ENCODE measurements around the gene TEX13C. TPM values are rescaled to one million over a fixed set of nuclear protein-coding genes. Genes with fewer than 3 reads are reported as not detected.
"Not testable (repeated sequence)": the region's sequence is repeated elsewhere in the genome, so short reads cannot be mapped to it uniquely, and the experiment has no call there.

Gene TEX13C
- not detected in 2 replicates for total RNA-seq

DNA sequence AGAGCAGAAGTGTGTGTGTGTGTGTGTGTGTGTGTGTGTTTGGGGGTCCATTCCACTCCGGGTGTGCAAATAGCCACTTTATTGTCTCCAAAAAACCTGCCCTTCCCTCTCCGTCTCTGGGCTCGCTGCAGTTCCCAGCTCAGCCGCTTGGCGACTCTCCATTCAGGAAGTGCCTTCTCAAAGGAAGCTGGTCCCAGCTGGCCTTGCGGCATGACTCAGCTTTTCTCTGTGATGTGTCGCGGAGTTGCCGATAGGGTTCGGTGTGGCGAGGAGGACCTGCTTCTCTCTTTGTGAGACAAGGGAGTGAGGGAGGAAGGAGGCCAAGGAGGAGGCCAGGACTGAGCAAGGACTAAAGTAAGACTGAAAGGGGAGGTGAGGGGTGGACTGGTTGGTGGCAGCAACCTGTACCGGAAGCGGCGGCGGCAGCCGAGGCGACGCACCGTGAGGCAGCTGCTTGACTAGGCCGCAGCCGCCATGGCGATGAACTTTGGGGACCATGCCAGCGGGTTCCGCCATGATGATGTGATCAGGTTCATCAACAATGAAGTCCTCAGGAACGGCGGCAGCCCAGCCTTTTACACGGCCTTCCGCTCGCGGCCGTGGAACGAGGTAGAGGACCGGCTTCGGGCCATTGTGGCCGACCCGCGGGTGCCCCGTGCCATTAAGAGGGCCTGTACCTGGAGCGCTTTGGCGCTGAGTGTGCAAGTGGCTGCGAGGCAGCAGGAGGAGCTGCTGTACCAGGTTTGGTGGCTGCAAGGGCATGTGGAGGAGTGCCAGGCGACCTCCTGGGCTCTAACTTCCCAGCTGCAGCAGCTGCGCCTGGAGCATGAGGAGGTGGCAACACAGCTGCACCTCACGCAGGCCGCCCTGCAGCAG, at the start of gene TEX13C:
TSS of gene TEX13C (plus strand) at position 226 of the 876 bp plus-strand sequence. CDS start at position 475, 249 bp downstream.
- no peak for DNase-seq

DNA sequence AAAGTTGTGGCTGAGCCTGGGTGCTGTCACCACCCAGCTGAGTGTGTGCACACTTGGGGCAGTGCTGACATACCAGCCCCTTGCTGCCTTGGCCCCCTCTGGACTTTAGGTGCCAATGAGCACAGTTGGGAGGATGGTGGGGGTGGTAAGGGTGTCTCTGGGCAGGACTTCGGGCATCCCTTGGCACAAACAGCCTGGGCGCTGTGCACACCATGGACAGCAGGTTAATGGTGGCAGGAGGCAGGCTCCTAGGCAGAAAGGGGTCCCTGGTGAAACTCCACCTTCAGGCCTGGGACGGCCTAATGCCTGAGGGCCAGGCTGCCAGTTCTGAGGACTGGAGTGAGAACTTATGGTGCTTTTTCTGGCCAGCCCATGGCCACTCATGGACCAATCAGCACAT, 32.4 kb upstream of the TEX13C start:
- no peak for DNase-seq

DNA sequence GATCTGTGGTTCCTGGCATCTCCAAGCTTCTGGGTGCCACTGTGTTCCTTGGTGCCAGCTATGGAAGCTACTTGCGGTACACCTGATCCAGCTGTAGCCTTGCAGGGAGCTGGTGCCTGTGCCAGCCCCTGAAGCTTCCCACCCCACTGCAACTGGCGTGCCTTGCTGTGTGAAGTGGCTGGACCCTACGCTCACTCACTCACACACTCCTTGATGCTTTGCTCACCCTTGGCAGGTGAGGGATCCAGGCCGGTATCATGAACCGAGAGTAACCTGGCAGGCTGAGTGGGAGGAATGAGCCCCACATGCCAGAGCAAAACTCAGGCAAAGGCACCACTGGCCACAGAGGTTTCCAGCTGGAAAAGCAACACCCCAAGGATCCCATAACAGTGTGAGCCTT, 31.3 kb upstream of the TEX13C start:
- DNase-seq: no peak

DNA sequence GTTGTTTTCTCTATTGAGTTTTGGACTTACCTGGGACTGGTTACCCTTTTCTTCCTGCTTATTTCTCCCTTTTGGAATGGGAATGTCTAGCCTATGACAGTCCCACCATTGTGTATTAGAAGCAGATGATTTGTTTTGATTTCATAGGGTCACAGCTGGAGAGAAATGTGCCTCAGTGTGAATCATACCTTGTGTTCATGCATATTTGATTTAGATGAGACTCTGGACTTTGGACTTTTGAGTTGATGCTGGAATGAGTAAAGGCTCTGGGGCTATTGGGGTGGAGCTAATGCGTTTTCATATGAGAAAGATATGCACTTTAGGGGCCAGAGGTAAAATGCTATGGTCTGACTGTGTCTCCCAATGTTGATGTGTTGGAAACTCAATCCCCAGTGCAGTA, 30.5 kb upstream of the TEX13C start:
- DNase-seq: no peak

DNA sequence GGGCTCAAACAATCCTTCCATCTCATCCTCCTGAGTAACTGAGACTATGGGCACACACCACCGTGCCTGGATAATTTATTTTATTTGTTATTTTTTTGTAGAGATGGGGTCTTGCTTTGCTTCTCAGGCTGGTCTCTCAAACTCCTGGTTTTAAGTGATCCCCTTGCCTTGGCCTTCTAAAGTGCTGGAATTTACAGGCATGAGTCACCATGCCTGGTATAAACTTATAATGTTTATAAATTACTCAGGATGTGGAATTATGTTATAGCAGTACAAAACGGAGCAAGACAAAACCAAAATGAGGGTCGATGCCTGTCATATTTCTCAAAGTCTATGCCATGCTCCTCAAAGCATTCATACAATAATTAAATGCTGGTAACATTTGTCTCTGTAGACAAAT, 29.8 kb upstream of the TEX13C start:
- DNase-seq: no peak

DNA sequence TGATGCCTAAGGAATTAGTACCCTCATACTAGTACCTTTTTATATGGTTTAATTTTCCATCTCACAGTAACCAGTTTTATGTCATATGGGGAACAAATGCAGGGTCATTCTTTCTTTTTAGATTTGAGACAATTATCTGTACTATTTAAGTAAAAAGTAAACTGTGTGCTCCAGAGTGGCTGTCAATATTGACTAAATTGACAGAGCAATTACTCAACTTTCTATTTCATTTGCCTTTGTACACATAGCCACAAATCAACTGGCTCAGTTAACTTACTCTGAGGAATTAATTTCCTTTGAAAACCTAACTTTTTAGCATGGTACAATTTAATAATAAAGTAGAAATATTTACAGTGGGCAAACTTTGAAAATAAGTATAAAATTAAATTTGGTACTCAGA, 28.5 kb upstream of the TEX13C start:
- no peak for DNase-seq

DNA sequence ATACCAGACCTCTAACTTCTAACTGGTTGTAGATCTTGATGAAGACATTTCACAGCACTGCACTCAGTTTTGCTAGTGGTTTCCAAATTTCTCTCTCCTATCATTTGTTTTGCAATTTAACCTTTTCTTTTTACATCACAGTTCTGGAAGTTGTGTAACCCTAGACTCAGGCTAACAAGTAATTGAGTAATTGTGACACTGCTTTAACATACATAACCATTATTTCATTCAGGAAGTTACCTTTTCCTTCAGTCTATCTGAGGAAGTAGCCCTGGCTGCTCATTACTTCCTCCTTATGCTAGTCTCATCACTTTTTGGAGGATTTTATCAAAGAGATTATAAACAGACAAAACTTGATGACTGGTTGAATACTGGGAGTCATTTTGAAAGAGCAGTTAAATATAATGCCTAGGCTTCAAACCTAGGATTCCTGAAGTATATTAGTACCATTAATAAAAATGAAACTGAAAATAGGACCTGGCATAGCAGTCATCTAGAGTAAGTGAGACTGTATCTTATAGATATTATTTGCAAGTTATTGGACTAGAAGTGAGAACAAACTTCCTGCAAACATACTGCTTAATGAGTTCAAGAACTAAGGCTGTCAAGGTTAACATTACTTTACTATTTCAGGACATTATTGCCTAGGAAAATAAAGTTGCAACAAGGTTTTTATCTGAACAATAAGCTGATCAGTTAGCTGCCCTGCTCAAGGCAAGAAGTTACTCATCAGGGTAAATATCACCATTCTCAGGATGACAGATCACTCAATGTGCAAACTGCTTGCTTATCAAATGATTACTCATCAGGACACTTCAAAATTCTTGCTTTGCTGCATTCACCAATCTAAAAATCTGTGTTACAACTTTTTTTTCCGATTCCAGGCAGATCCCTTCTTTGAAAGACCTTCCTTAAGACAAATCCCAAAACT, 25.6 kb upstream of the TEX13C start:
- DNase-seq: no peak

DNA sequence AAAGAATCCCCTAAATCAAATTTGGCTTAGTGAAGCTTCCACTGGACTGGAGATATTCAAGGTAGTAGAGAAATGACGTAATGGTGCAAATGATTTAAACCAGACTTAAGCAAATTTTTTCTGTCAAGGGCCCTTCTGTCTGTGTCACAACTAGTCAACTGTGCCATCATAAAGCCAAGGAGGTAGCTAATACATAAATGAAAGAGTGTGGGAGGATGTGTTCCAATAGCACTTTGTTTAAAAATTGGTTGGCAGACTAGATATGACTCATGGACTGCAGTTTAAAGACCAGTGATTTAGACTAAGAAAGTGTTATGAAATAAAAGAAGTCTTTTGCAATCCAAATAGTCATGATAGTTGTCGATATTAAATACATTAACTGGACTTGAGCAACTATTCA, 24.3 kb upstream of the TEX13C start:
- no peak for DNase-seq

DNA sequence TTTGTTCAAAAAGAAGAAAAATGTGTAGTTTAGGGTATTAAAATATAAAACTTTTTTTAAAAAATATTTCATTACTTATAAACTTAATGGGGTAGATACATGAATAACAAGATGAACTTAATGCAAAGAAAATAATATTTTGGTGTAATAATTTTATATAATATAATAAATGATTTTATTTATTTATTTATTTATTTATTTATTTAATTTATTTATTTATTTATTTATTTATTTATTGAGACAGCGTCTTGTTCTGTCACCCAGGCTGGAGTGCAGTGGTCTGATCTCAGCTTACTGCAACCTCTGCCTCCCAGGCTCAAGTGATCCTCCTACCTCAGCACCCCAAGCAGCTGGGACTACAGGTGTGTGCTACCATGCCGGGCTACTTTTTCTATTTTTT, 20.8 kb upstream of the TEX13C start:
- no peak for DNase-seq

DNA sequence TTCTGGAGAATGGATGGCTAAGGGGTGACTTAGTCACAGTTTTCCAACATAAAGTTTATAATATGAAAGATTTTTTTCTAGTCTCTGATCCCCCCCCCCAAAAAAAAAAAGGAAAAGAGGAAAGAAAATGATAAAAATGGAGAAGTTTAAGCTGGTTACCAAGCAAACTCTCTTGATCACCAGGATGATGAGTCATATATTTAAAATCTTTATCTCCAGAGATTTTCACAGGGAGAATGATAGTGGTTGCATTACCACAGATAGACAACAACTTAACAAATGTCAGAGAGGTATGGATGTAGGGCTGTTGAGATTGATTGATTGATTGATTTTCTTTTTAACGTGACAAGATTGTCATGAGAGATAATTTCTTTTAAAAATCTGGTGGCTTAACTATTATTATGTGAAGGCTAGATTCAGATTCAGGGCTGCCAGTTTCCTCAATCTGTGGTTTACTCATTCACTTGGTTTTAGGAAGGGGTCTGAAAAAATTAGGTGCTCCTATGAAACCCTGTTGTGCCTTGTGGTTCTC, 13.3 kb upstream of the TEX13C start:
- no peak for DNase-seq

DNA sequence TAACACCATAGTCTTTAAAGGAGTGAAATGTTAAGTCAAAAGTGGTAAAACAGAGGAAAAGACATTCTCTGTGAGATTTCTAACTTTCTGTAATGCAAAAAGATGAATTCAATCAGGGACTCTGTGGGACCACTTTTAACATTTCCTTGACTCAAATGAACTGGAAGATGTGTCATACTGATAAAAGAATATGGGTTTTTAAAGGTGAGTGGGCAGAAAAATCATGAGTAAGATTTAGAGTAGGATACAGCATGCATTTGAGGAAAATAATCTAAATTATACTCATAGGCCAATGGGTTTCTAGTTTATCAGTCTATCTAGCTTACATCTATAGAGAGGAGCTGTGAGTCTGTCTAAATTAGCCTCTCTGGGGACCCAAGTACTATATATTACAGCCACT, 11.0 kb upstream of the TEX13C start:
- DNase-seq: no peak

DNA sequence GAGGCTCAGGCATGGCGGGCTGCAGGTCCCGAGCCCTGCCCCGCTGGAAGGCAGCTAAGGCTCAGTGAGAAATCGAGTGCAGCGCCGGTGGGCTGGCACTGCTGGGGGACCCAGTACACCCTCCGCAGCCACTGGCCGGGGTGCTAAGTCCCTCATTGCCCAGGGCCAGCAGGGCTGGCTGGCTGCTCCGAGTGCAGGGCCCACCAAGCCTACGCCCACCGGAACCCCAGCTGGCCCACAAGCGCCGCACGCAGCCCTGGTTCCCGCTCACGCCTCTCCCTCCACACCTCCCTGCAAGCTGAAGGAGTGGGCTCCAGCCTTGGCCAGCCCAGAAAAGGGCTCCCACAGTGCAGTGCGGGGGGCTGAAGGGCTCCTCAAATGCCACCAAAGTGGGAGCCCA, 505 bp upstream of the TEX13C start:
- not testable (repeated sequence) for DNase-seq

DNA sequence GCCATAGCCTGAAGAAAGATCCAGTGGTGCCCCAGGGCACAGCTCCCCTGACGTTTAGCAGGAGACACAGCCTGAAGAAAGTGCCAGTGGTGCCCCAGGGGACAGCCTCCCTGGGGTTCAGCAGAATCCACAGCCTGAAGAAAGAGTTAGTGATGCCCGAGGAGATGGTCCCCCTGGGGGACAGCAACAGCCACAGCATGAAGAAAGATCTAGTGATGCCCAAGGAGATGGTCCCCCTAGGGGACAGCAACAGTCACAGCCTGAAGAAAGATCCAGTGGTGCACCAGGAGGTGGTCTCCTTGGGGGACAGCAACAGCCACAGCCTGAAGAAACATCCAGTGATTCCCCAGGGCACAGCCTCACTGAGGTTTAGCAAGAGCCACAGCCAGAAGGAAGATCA, 2.8 kb downstream of the TEX13C start:
- no peak for DNase-seq

DNA sequence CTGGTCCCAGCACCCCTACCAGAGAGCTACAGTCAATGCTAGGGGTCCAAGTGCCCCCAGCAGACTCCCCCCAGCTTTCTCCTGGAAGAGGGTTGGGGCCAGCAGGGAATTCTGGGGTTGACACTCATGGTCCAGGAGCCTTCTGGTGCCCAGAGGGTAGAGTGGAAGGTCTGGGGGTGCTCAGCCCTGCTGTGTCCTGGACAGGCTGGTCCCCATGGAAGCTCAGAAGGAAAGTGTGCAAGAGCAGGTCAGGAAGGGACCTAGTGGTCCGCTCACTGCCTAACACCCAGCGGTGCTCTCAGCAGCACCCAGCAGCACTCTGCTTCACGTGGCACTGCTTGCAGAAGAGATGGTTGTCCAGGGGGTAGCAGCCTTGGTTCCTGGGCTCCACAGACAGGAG, 6.9 kb downstream of the TEX13C start:
- no peak for DNase-seq

DNA sequence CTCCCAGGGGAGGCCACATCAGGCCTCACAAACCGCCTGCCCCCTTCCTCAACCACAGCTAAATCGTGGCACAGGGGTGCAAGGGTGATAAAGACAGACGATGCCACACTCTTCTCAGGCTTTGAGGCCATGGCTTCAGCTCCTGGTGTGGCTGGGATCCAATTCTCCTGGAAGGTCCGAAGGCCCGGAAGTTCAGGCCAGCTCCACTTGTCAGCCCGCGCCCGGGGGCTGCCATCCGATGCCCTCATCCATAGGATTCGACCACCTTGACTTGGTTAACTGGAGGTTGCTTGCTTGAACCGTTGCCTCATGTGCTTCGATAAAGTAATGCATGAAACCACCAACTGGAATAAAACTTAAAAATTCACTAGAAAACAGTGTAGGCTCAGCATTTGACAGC, 8.2 kb downstream of the TEX13C start:
- DNase-seq: no peak

DNA sequence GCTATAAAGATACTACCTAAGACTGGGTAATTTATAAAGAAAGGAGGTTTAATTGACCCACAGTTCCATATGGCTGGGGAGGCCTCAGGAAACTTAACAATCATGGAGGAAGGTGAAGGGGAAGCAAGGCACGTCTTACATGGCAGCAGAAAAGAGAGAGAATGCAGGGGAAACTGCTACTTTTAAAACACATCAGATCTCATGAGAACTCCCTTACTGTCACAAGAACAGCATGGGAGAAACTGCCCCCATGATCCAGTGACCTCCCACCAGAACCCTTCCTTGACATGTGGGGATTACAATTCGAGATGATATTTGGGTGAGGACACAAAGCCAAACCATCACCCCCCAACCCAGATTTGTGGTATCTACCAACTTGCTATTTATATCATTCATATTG, 13.9 kb downstream of the TEX13C start:
- DNase-seq: no peak

DNA sequence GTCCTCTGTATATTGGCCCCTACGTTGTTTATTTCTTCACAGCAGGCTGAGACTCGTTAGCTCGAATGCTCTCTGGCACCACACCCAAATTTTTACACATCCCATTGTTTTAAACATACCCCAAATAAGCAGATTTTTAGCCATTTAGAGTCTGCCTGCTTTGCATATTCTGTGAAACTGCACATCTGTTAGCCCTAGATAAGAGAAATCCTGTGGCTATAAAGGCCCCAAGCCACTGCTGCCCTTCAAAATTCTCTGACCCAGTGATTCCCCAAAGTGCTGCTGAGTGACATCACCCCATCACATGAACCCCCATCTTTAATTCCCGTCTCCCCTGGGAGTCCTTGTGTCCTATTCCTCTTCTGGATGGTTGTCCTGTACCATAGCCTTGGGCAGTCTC, 20.8 kb downstream of the TEX13C start:
- no peak for DNase-seq

DNA sequence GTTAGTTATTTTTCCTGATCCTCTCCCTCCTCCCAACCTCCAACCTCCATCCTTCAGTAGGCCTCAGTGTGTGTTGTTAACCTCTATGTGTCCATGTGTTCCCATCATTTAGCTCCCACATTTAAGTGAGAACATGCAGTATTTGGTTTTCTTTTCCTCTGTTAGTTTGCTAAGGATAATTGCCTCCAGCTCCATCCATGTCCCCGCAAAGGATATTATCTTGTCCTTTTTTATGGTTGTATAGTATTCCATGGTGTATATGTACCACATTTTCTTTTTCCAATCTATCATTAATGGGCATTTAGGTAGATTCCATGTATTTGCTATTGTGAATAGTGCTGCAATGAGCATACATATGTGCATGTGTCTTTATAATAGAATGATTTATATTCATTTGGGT, 54.5 kb downstream of the TEX13C start:
- DNase-seq: no peak

Data from dermis blood vessel endothelial cell (primary cell).